ENCODE data around the gene TNFSF11.

Gene TNFSF11

GRCh38 chr13:42654212-42654611 lies 80.3 kb downstream of the TNFSF11 start:
- no peak for DNase-seq

GRCh38 chr13:42654722-42655121 lies 80.8 kb downstream of the TNFSF11 start:
- no peak for DNase-seq

GRCh38 chr13:42656161-42656560 lies 82.2 kb downstream of the TNFSF11 start:
- DNase-seq: no peak

DNA sequence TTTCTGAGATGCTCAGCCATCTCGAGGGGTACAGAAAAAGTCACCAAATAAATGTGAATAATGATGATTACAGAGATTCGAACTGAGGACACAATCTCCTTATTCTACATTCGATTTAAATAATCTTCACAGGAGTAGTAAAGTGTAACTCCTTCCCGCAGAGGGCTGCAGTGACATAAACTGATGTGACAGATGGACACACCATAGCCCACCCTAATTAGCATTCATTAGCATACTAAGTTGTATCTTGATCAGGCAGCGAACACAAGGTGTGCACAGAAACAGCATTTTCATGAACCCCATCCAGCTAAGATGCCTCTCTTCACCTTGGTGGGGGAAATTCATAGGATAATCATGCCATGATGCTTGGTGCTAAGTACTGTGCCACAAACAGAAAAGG lies 83.0 kb downstream of the TNFSF11 start:
- DNase-seq: no peak

Data from right kidney (tissue), 1 donor.